K562 (cell line): ENCODE measurements around the gene SIAE.

Experiments
- CTCF ChIP-seq, 3 experiments: IDR thresholded peaks in 2 of 3; conservative IDR thresholded peaks in 1 of 3; 2 replicates each; pipeline ENCODE4 v1.5.1; 2011 to 2012; ENCODE audit warnings: low read length in 3 of 3, mild to moderate bottlenecking in 3 of 3, control low read depth in 2 of 3, improper control_type of control experiment in 1 of 3, inconsistent platforms in 1 of 3, low read depth in 1 of 3, mixed read lengths in 1 of 3, moderate library complexity in 1 of 3; ENCODE audit not compliant: insufficient read depth in 2 of 3
- EZH2 ChIP-seq: IDR thresholded peaks from 2 replicates; pipeline ENCODE4 v1.6.1; 2012; ENCODE audit warnings: low read depth, mild to moderate bottlenecking, inconsistent platforms, low read length, borderline replicate concordance
- GATAD2A ChIP-seq: fragments of 450-650 bp; IDR thresholded peaks from 2 replicates; pipeline ENCODE4 v1.6.1; 2017
- HEY1 ChIP-seq: fragments of 250-450 bp; sonication (Bioruptor Pico); IDR thresholded peaks from 2 replicates; pipeline ENCODE4 v1.5.0; 2020; ENCODE audit warnings: mild to moderate bottlenecking, moderate library complexity, borderline replicate concordance
- POLR2A ChIP-seq: fragments of 450-650 bp; conservative IDR thresholded peaks from 2 replicates; pipeline ENCODE4 v1.6.1; 2016
- TAF1 ChIP-seq: IDR thresholded peaks from 2 replicates; pipeline ENCODE4 v1.6.1; 2011; ENCODE audit warnings: mild to moderate bottlenecking, low read length, moderate library complexity; ENCODE audit not compliant: insufficient read depth, control insufficient read depth, severe bottlenecking; ENCODE audit errors: extremely low read depth
- XRCC5 ChIP-seq: fragments of 200-400 bp; formaldehyde crosslinking; IDR thresholded peaks from 2 replicates; pipeline ENCODE4 v1.6.1; 2017; ENCODE audit warnings: low read depth, mild to moderate bottlenecking, low read length
- ZFX ChIP-seq: sonication (generic); formaldehyde crosslinking; IDR thresholded peaks from 2 replicates; pipeline ENCODE4 v1.8.0; 2022; ENCODE audit warnings: mild to moderate bottlenecking, missing genetic modification reagents, moderate library complexity
- ZNF121 ChIP-seq: sonication (generic); formaldehyde crosslinking; conservative IDR thresholded peaks from 2 replicates; pipeline ENCODE4 v1.8.0; 2022; ENCODE audit warnings: missing genetic modification reagents

DNA sequence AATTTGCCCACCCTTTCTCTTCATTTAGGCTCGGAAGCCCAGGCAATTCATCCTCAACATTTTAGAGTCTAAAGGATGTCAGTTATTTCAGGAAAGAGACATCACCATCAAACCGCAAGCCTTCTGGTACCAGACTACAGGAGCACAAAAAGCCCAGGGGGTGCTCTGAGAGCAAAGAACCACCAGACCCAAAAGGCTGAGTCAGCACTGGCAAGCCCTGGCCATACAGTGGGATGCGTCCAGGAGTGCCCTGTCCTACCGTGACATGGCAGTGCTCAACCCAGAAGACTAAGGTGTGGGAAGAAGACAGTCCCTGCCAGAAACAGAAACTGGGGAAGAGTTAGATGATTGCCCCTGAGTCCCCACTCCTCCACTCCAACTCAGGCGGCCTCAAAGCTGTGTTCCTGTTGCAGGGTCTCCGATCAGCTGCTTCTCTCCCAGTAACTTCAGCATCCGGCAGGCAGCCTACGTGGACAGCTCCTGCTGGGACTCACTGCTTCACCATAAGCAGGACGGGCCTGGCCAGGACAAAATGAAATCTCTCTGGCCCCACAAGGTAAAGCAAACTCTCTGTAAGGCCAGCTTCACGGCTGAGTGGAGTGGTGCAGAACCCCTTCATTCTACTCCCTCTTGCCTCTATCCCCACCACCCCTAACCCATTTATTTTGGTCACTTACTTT, 60.8 kb downstream of the SIAE start:
- TF ChIP-seq XRCC5, result no peak
- no peak for TF ChIP-seq POLR2A
- no peak for TF ChIP-seq ZNF121 (CRISPR knock-in tag)
- no peak for TF ChIP-seq CTCF (IDR thresholded peaks at IDR 0.05 in 2 of 3, conservative IDR thresholded peaks at IDR 0.05 in 1 of 3; ENCODE audit: insufficient read depth in 2 of 3, low read depth in 1 of 3, low read length in 3 of 3)
- no peak for TF ChIP-seq GATAD2A
- no peak for TF ChIP-seq HEY1 (CRISPR knock-in tag)
- no peak for TF ChIP-seq EZH2
- TF ChIP-seq TAF1, result no peak
- no peak for TF ChIP-seq ZFX (CRISPR knock-in tag)
